DOHH2 (cell line): Measurements from ENCODE around the gene TIMM17B.

Experiments
- H3F3A ChIP-seq: fragments of 200-600 bp; sonication (generic), shearing (Covaris generic); 2 replicates; pipeline ENCODE4 v1.6.0; 2016; ENCODE audit warnings: antibody characterized with exemption, mild to moderate bottlenecking; ENCODE audit not compliant: control insufficient read depth, insufficient read depth
- H3K27ac ChIP-seq: fragments of 200-600 bp; sonication (generic); 2 replicates; pipeline ENCODE4 v1.5.1; 2014; ENCODE audit warnings: low read depth, mild to moderate bottlenecking, low read length, moderate library complexity
- H3K27me3 ChIP-seq: fragments of 200-600 bp; sonication (generic); 2 replicates; pipeline ENCODE4 v1.6.1; 2014; ENCODE audit warnings: mild to moderate bottlenecking, low read length, mixed read lengths; ENCODE audit not compliant: control insufficient read depth
- H3K36me3 ChIP-seq: fragments of 200-600 bp; sonication (generic); 2 replicates; pipeline ENCODE4 v1.6.1; 2014; ENCODE audit warnings: mild to moderate bottlenecking, low read length, moderate library complexity, mixed read lengths; ENCODE audit not compliant: control insufficient read depth
- H3K4me1 ChIP-seq: fragments of 200-600 bp; sonication (generic); 2 replicates; pipeline ENCODE4 v1.6.1; 2014; ENCODE audit warnings: mild to moderate bottlenecking, low read length, mixed read lengths; ENCODE audit not compliant: control insufficient read depth
- H3K4me2 ChIP-seq: fragments of 200-600 bp; sonication (generic); 2 replicates; pipeline ENCODE4 v1.6.0; 2014; ENCODE audit warnings: mild to moderate bottlenecking, low read length, moderate library complexity
- H3K4me3 ChIP-seq: fragments of 200-600 bp; sonication (generic); 2 replicates; pipeline ENCODE4 v1.5.1; 2014; ENCODE audit warnings: mild to moderate bottlenecking, low read length, mixed read lengths
- H3K79me2 ChIP-seq: fragments of 200-600 bp; sonication (generic); 2 replicates; pipeline ENCODE4 v1.6.1; 2014; ENCODE audit warnings: mild to moderate bottlenecking, low read length, mixed read lengths; ENCODE audit not compliant: control insufficient read depth
- H3K9me2 ChIP-seq: fragments of 200-600 bp; sonication (generic); replicated peaks from 2 replicates; pipeline ENCODE4 v1.6.1; 2014; ENCODE audit warnings: mild to moderate bottlenecking, low read length, mixed read lengths; ENCODE audit not compliant: control insufficient read depth
- H3K9me3 ChIP-seq: fragments of 200-600 bp; sonication (generic); 2 replicates; pipeline ENCODE4 v1.6.1; 2014; ENCODE audit warnings: antibody characterized with exemption, low read length, mixed read lengths; ENCODE audit not compliant: control insufficient read depth, insufficient read depth
- H4K20me1 ChIP-seq: fragments of 200-600 bp; sonication (generic); 2 replicates; pipeline ENCODE4 v1.6.0; 2014; ENCODE audit warnings: low read depth, mild to moderate bottlenecking, antibody characterized with exemption, low read length, moderate library complexity; ENCODE audit not compliant: control insufficient read depth, insufficient read depth
- EZH2phosphoT487 ChIP-seq: fragments of 200-600 bp; sonication (generic); IDR thresholded peaks from 2 replicates; pipeline ENCODE4 v1.6.1; 2017; ENCODE audit warnings: borderline replicate concordance, mild to moderate bottlenecking, antibody characterized with exemption, low read length, moderate library complexity, mixed read lengths
- TF ChIP-seq, protein P1 (sequence below): fragments of 200-600 bp; sonication (generic); IDR thresholded peaks from one replicate; pipeline ENCODE4 v1.5.1; 2014; ENCODE audit warnings: antibody characterized with exemption, mild to moderate bottlenecking, low read depth, low read length; ENCODE audit not compliant: poor library complexity, severe bottlenecking

TIMM17B gene

GRCh38 chrX:48904626-48905025, 7.1 kb upstream of the TIMM17B start:
- H3K4me2 ChIP-seq: no peak overlapping the region

GRCh38 chrX:48904180-48904579, 6.6 kb upstream of the TIMM17B start:
- no peaks in the 10 kb centered on the region for H3K9me2 ChIP-seq
- H3K27me3 ChIP-seq: no peaks in the 10 kb centered on the region
- no peak overlapping the region for H3K4me3 ChIP-seq
- H3K27ac ChIP-seq: no peak overlapping the region
- H3K4me2 ChIP-seq: no peak overlapping the region
- no peaks in the 10 kb centered on the region for H4K20me1 ChIP-seq
- no peaks in the 10 kb centered on the region for H3K9me3 ChIP-seq
- H3K79me2 ChIP-seq: peaks cover 12% of the 10 kb centered on the region
- H3F3A ChIP-seq: no peaks in the 10 kb centered on the region
- TF ChIP-seq EZH2phosphoT487: no peak
- TF ChIP-seq, protein P1, sequence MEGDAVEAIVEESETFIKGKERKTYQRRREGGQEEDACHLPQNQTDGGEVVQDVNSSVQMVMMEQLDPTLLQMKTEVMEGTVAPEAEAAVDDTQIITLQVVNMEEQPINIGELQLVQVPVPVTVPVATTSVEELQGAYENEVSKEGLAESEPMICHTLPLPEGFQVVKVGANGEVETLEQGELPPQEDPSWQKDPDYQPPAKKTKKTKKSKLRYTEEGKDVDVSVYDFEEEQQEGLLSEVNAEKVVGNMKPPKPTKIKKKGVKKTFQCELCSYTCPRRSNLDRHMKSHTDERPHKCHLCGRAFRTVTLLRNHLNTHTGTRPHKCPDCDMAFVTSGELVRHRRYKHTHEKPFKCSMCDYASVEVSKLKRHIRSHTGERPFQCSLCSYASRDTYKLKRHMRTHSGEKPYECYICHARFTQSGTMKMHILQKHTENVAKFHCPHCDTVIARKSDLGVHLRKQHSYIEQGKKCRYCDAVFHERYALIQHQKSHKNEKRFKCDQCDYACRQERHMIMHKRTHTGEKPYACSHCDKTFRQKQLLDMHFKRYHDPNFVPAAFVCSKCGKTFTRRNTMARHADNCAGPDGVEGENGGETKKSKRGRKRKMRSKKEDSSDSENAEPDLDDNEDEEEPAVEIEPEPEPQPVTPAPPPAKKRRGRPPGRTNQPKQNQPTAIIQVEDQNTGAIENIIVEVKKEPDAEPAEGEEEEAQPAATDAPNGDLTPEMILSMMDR: no peak
- peaks cover 4% of the 10 kb centered on the region for H3K4me1 ChIP-seq
- peaks cover 26% of the 10 kb centered on the region for H3K36me3 ChIP-seq

More at GRCh38 chrX:48904626-48905025, 7.1 kb upstream of the TIMM17B start:
- no peaks in the 10 kb centered on the region for H3F3A ChIP-seq
- no peaks in the 10 kb centered on the region for H3K27me3 ChIP-seq
- peaks cover 23% of the 10 kb centered on the region for H3K36me3 ChIP-seq
- no peaks in the 10 kb centered on the region; the same call in 1 of the 2 replicates for H3K4me1 ChIP-seq
- no peaks in the 10 kb centered on the region for H3K9me2 ChIP-seq
- H4K20me1 ChIP-seq: no peaks in the 10 kb centered on the region
- TF ChIP-seq, protein P1: no peak
- TF ChIP-seq EZH2phosphoT487: no peak
- H3K4me3 ChIP-seq: no peak overlapping the region
- H3K27ac ChIP-seq: no peak overlapping the region
- H3K9me3 ChIP-seq: no peaks in the 10 kb centered on the region
- H3K79me2 ChIP-seq: peaks cover 11% of the 10 kb centered on the region

DNA sequence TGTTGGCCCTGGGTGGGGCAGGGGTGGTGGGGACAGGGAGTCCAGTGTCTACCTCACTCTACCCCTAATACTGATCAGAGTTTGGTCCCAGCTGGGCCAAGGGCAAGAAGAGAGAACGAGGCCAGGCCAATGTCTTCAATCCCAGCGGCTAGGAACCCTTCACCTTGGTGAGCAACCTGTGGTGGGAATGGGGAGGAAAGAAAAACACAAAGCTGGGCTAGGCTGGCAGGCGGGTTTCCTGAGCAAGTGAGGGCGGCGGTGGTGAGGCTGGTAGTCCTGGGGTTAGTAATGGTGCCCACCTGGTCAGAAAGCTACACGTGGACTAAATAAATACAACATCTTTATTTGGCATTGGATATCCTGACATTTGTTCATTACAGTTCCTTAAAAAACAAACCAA, 5.7 kb upstream of the TIMM17B start:
- Histone ChIP-seq H3K4me3 (no peak overlapping the region), H3K4me1 (peaks cover 8% of the 10 kb centered on the region), H3K9me2 (no peaks in the 10 kb centered on the region), H3K27me3 (no peaks in the 10 kb centered on the region), H4K20me1 (no peaks in the 10 kb centered on the region), H3K79me2 (peaks cover 21% of the 10 kb centered on the region), H3K36me3 (peaks cover 26% of the 10 kb centered on the region), H3K9me3 (no peaks in the 10 kb centered on the region), H3K27ac (no peak overlapping the region), H3F3A (no peaks in the 10 kb centered on the region), H3K4me2 (no peak overlapping the region)
- TF ChIP-seq, protein P1: no peak
- TF ChIP-seq EZH2phosphoT487: no peak
